Neuronal stem cell (in vitro differentiated cells): ENCODE results near the gene SRC.

Experiments used
- DNase-seq: peaks from one replicate; pipeline ENCODE4 v3.0.0-alpha.2; 2013; ENCODE audit warnings: low spot score
- H2AFZ ChIP-seq: one replicate; pipeline ENCODE4 v1.6.1; 2013; ENCODE audit warnings: mild to moderate bottlenecking, low read length, inconsistent platforms
- H2AK5ac ChIP-seq: 2 replicates; pipeline ENCODE4 v1.6.1; 2013; ENCODE audit warnings: low read depth, mild to moderate bottlenecking, inconsistent platforms, low read length, moderate library complexity, mixed read lengths
- H2BK120ac ChIP-seq: 2 replicates; pipeline ENCODE4 v1.6.1; 2013; ENCODE audit warnings: low read depth, mild to moderate bottlenecking, inconsistent platforms, low read length, moderate library complexity, mixed read lengths
- H2BK12ac ChIP-seq: one replicate; pipeline ENCODE4 v1.6.1; 2013; ENCODE audit warnings: low read length, inconsistent platforms
- H2BK15ac ChIP-seq: 2 replicates; pipeline ENCODE4 v1.6.1; 2013; ENCODE audit warnings: mild to moderate bottlenecking, low read length, inconsistent platforms, mixed read lengths
- H2BK5ac ChIP-seq: one replicate; pipeline ENCODE4 v1.6.1; 2013; ENCODE audit warnings: inconsistent platforms, mild to moderate bottlenecking, low read length, moderate library complexity
- H3K14ac ChIP-seq: one replicate; pipeline ENCODE4 v1.6.1; 2013; ENCODE audit warnings: low read length, inconsistent platforms
- H3K18ac ChIP-seq: 2 replicates; pipeline ENCODE4 v1.6.1; 2013; ENCODE audit warnings: low read length, inconsistent platforms
- H3K23ac ChIP-seq: 2 replicates; pipeline ENCODE4 v1.6.1; 2013; ENCODE audit warnings: low read depth, mild to moderate bottlenecking, mixed read lengths, low read length, inconsistent platforms; ENCODE audit not compliant: poor library complexity
- H3K27ac ChIP-seq: replicated peaks from 3 replicates; pipeline ENCODE4 v1.5.1; 2013; ENCODE audit warnings: low read length, inconsistent platforms
- H3K27me3 ChIP-seq, 3 experiments: 2 replicates each; pipeline ENCODE4 v1.6.1; 2013; ENCODE audit warnings: low read length in 3 of 3, mild to moderate bottlenecking in 2 of 3, inconsistent platforms in 1 of 3, low read depth in 1 of 3, mixed read lengths in 1 of 3, moderate library complexity in 1 of 3; ENCODE audit not compliant: control insufficient read depth in 3 of 3, insufficient read depth in 3 of 3
- H3K36me3 ChIP-seq, 2 donors: replicated peaks in 1 of 2; 2 replicates each; pipeline ENCODE4 v1.6.1; 2013; ENCODE audit warnings: low read length in 2 of 2; ENCODE audit not compliant: control insufficient read depth in 2 of 2, insufficient read depth in 2 of 2
- H3K4ac ChIP-seq: 2 replicates; pipeline ENCODE4 v1.6.1; 2013; ENCODE audit warnings: inconsistent platforms, mild to moderate bottlenecking, low read length, moderate library complexity
- H3K4me1 ChIP-seq, 2 donors: 1 replicate in 1 of 2; 2 replicates in 1 of 2; pipeline ENCODE4 v1.6.1; 2013; ENCODE audit warnings: low read length in 2 of 2, low read depth in 1 of 2; ENCODE audit not compliant: control insufficient read depth in 2 of 2, insufficient read depth in 1 of 2
- H3K4me2 ChIP-seq: one replicate; pipeline ENCODE4 v1.6.1; 2013; ENCODE audit warnings: mild to moderate bottlenecking, low read length, inconsistent platforms; ENCODE audit not compliant: insufficient read depth, poor library complexity, severe bottlenecking
- H3K4me3 ChIP-seq, 2 donors: 2 replicates each; pipeline ENCODE4 v1.5.1; 2013; ENCODE audit warnings: low read length in 2 of 2, mild to moderate bottlenecking in 2 of 2, inconsistent platforms in 1 of 2, moderate library complexity in 1 of 2
- H3K79me1 ChIP-seq: one replicate; pipeline ENCODE4 v1.6.1; 2013; ENCODE audit warnings: low read depth, mild to moderate bottlenecking, inconsistent platforms, low read length, moderate library complexity
- H3K9ac ChIP-seq: one replicate; pipeline ENCODE4 v1.6.1; 2013; ENCODE audit warnings: mild to moderate bottlenecking, low read depth, low read length, inconsistent platforms; ENCODE audit not compliant: poor library complexity
- H3K9me3 ChIP-seq, 2 donors: replicated peaks in 1 of 2; 2 replicates each; pipeline versions ENCODE3 to v1.6.1; 2013; ENCODE audit warnings: low read length in 2 of 2, mild to moderate bottlenecking in 2 of 2, inconsistent platforms in 1 of 2, low read depth in 1 of 2, mixed read lengths in 1 of 2, moderate library complexity in 1 of 2; ENCODE audit not compliant: control insufficient read depth in 2 of 2, insufficient read depth in 1 of 2
- H4K8ac ChIP-seq: one replicate; pipeline ENCODE4 v1.6.1; 2013; ENCODE audit warnings: low read depth, mild to moderate bottlenecking, inconsistent platforms, low read length, moderate library complexity
- H4K91ac ChIP-seq: one replicate; pipeline ENCODE4 v1.6.1; 2013; ENCODE audit warnings: low read length, low read depth, mild to moderate bottlenecking, inconsistent platforms; ENCODE audit not compliant: poor library complexity
- WGBS, 2 donors: extraction: QIAGEN DNeasy Blood & Tissue Kit; methylation state at CpG; one replicate each; pipeline ENCODE4 v1.1.7; 2013; ENCODE audit warnings: missing lambda C conversion rate in 2 of 2, mixed read lengths in 1 of 2; ENCODE audit not compliant: insufficient read length in 2 of 2, insufficient replicate concordance in 1 of 2; ENCODE audit errors: extremely low coverage in 2 of 2; 5-methylcytosine and 5-hydroxymethylcytosine counted together

Gene SRC

DNA sequence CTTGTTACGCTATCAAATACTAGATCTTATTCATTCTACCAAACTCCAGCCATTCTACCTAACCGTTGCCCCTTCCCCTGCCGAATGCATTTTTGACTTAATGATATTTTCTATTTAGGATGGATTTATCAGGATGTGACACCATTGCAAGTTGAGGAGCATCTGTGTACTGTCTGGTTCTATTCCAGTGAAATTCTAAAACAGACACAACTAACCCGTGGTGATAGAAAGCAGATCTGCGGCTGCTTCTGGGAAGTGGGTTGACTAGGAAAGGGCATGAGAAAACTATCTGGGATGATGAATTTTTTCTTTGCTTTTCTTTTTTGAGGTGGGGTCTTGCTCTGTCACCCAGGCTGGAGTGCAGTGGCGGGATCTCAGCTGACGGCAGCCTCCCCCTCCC, 20.7 kb upstream of the SRC start:
- Histone ChIP-seq H3K4me2 (no peak overlapping the region), H3K9ac (no peak overlapping the region), H3K9me3 (no peaks in the 10 kb centered on the region), H3K4ac (no peak overlapping the region), H2AK5ac (no peak overlapping the region), H2BK12ac (no peak overlapping the region), H3K27ac (no peak overlapping the region), H3K79me1 (no peaks in the 10 kb centered on the region), H2AFZ (no peak overlapping the region), H3K14ac (no peak overlapping the region), H4K91ac (no peak overlapping the region), H2BK15ac (no peak overlapping the region), H3K4me1 (no peaks in the 10 kb centered on the region), H3K4me3 (no peak overlapping the region), H2BK120ac (no peak overlapping the region), H4K8ac (no peak overlapping the region), H3K18ac (no peak overlapping the region), H2BK5ac (no peak overlapping the region), H3K36me3 (no peaks in the 10 kb centered on the region), H3K27me3 (peaks cover 0 to under 1% (median 0%) of the 10 kb centered on the region in 3 experiments), H3K23ac (no peak overlapping the region)
- no CpG with 5 or more reads among the region's 7 CpGs for WGBS, 2 donors
- no peak for DNase-seq

DNA sequence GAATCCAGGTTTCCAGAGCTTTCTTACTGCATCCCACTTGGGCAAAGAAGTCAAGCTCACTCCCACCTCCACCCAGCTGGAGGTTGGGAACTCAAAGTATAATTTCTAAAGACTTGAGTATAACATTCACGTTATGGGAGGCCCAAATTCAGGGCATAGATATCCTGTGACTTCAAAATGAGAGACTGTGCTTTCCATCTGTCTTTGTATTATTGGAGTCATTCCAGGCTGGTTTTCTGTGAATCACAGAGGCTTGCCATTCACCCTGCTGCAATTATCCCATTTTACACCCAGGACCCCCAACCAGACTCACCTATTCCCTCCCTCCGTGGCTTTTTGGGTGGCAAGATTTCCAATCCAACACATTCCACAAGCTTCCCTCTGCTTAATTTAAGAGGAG, 19.3 kb upstream of the SRC start:
- H3K14ac ChIP-seq: no peak overlapping the region
- WGBS, 2 donors: no CpG with 5 or more reads among the region's 2 CpGs
- no peak overlapping the region for H2AFZ ChIP-seq
- H3K79me1 ChIP-seq: no peaks in the 10 kb centered on the region
- H3K27me3 ChIP-seq: peaks cover 0 to 2% (median 0%) of the 10 kb centered on the region in 3 experiments
- no peak overlapping the region for H4K8ac ChIP-seq
- H3K27ac ChIP-seq: no peak overlapping the region
- H3K4ac ChIP-seq: no peak overlapping the region
- no peak overlapping the region for H2BK5ac ChIP-seq
- H3K18ac ChIP-seq: no peak overlapping the region
- H3K23ac ChIP-seq: no peak overlapping the region
- H2AK5ac ChIP-seq: no peak overlapping the region
- H3K9ac ChIP-seq: no peak overlapping the region
- H2BK12ac ChIP-seq: no peak overlapping the region
- no peaks in the 10 kb centered on the region for H3K4me1 ChIP-seq
- no peaks in the 10 kb centered on the region for H3K36me3 ChIP-seq
- no peak overlapping the region for H2BK120ac ChIP-seq
- no peak overlapping the region for H3K4me3 ChIP-seq
- H3K9me3 ChIP-seq: no peaks in the 10 kb centered on the region
- DNase-seq: no peak
- H2BK15ac ChIP-seq: no peak overlapping the region
- no peak overlapping the region for H4K91ac ChIP-seq
- no peak overlapping the region for H3K4me2 ChIP-seq

DNA sequence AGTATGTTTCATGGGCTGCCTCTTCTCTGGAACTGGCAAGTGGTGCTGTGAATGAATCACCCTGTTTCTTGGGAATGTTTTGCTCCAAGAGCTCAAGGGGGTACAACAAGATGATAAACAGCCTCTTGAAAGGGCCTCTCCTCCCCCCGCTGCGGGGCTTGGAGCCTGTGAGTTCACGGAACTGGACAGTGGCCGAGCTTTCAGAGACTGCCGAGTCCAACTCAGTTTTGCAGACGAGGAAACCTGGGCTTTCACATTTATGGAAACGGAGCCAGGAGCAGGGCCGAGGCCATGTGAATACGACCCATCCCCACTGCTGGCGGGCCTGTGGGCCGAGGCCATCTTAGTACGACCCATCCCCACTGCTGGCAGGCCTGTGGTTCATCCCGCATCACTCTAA, 18.2 kb upstream of the SRC start:
- H2BK120ac ChIP-seq: no peak overlapping the region
- H3K27me3 ChIP-seq: peaks cover 0 to 2% (median 0%) of the 10 kb centered on the region in 3 experiments
- H2BK5ac ChIP-seq: no peak overlapping the region
- no peak overlapping the region for H3K4ac ChIP-seq
- H2AFZ ChIP-seq: peak overlapping the region; percentile 51
- no peak overlapping the region for H3K23ac ChIP-seq
- H3K36me3 ChIP-seq: no peaks in the 10 kb centered on the region
- peak overlapping the region; percentile 0 for H2BK15ac ChIP-seq
- no peak overlapping the region for H3K27ac ChIP-seq
- no peak overlapping the region for H4K8ac ChIP-seq
- no peak overlapping the region for H3K4me3 ChIP-seq
- peak overlapping the region; percentile 77 for H3K18ac ChIP-seq
- WGBS, 2 donors: no CpG with 5 or more reads among the region's 13 CpGs
- no peaks in the 10 kb centered on the region for H3K9me3 ChIP-seq
- H3K14ac ChIP-seq: no peak overlapping the region
- peak overlapping the region; percentile 2 for H2AK5ac ChIP-seq
- H2BK12ac ChIP-seq: no peak overlapping the region
- peaks cover 0 to 6% of the 10 kb centered on the region in 2 donors for H3K4me1 ChIP-seq
- H4K91ac ChIP-seq: no peak overlapping the region
- H3K79me1 ChIP-seq: no peaks in the 10 kb centered on the region
- no peak overlapping the region for H3K4me2 ChIP-seq
- H3K9ac ChIP-seq: peak overlapping the region; percentile 9
- DNase-seq: no peak

DNA sequence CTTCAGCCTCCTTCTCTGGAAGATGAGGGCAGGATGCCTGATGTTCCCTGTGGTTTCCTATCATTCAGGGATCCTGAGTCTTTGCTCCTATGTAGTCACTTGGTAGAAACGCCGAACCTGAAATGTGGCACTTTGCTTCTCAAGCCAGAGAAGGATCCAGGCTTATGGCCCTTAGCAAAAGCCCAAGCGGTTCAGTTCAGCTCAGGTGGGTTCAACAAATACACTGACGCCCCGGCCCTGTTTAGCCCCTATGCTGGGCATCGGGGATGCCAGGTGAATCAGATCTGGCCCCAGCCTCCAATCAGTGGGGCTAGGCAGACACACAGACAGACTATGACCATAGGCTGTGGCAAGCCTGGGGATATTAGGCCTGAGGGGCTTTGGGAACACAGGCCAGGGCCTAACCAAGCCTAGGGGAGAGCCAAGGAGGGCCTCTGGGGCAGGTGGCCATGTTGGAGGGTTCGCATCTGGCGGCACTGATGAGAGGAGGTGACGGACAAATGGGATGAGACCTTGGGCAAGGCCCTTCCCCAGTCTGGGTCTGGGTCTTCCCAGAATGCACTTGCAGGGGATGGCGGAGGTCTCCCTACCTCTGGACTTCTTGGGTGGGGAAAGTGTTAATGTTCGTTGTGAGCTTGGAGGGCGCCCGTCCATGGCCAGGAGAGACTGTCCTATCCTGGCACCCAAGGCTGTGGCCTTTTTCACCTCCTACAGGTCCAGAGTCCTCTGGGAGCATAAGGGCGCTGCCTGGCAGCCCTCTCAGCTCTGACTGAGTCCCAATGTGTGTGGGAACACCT, 17.6 kb upstream of the SRC start:
- Histone ChIP-seq H4K8ac (no peak overlapping the region), H4K91ac (no peak overlapping the region), H3K9me3 (no peaks in the 10 kb centered on the region), H2BK15ac (peak overlapping the region; percentile 2), H3K14ac (no peak overlapping the region), H3K4ac (no peak overlapping the region), H2BK120ac (peak overlapping the region; percentile 35), H3K4me3 (no peak overlapping the region), H3K18ac (peak overlapping the region; percentile 77), H2AK5ac (peak overlapping the region; percentile 49), H2BK12ac (no peak overlapping the region), H3K9ac (peak overlapping the region; percentile 9), H3K27ac (no peak overlapping the region), H2BK5ac (no peak overlapping the region), H3K4me2 (no peak overlapping the region), H3K4me1 (peaks cover 0 to 6% of the 10 kb centered on the region in 2 donors), H3K27me3 (peaks cover 0 to 2% (median 0%) of the 10 kb centered on the region in 3 experiments), H2AFZ (peak overlapping the region; percentile 51), H3K79me1 (no peaks in the 10 kb centered on the region), H3K36me3 (no peaks in the 10 kb centered on the region), H3K23ac (no peak overlapping the region)
- WGBS, 2 donors: no CpG with 5 or more reads among the region's 14 CpGs
- DNase-seq: no peak
